ENCODE data around the gene CALML3. TPM values are rescaled to one million over a fixed set of nuclear protein-coding genes. Genes with fewer than 3 reads are reported as not detected.

The CALML3 gene
- total and polyA plus RNA-seq, 4 donors = 0.10 to 0.13 TPM; not detected in 2

- 91 to 94% methylated on average over 17 of the region's 17 CpGs for WGBS, 2 donors
- Histone ChIP-seq H3K4me1 (ENCODE audit: control insufficient read depth in 1 of 2, insufficient read depth in 2 of 2, low read length in 2 of 2) (peaks cover 0 to 1% of the 10 kb centered on the region in 2 donors), H3K4me3 (ENCODE audit: low read length in 2 of 2) (no peak overlapping the region), H3K36me3 (ENCODE audit: control insufficient read depth in 1 of 2, insufficient read depth in 2 of 2, low read length in 1 of 2) (no peaks in the 10 kb centered on the region), H3K9me3 (ENCODE audit: control insufficient read depth, low read length) (no peaks in the 10 kb centered on the region), H3K27ac (ENCODE audit: low read depth in 1 of 2, low read length in 2 of 2) (no peak overlapping the region), H3K27me3 (ENCODE audit: control insufficient read depth in 1 of 2, insufficient read depth in 2 of 2, low read length in 1 of 2) (no peaks in the 10 kb centered on the region)
- intact Hi-C loops (cut with DNase I) = loop anchor here in 1 of 2 donors (5.0 kb wide), 1 partner anchor 33 kb away; no protein-coding TSS in a partner anchor
- DNase-seq (peak; percentile 31 to 37), ATAC-seq (ENCODE audit: low FRiP score) (no peak)
These were observed 39.9 kb downstream of the CALML3 start for GRCh38 chr10:5564537-5565204.

- Histone ChIP-seq H3K4me1 (ENCODE audit: control insufficient read depth in 1 of 2, insufficient read depth in 2 of 2, low read length in 2 of 2) (peaks cover 0 to 1% of the 10 kb centered on the region in 2 donors), H3K4me3 (ENCODE audit: low read length in 2 of 2) (no peak overlapping the region), H3K36me3 (ENCODE audit: control insufficient read depth in 1 of 2, insufficient read depth in 2 of 2, low read length in 1 of 2) (no peaks in the 10 kb centered on the region), H3K9me3 (ENCODE audit: control insufficient read depth, low read length) (no peaks in the 10 kb centered on the region), H3K27ac (ENCODE audit: low read depth in 1 of 2, low read length in 2 of 2) (no peak overlapping the region), H3K27me3 (ENCODE audit: control insufficient read depth in 1 of 2, insufficient read depth in 2 of 2, low read length in 1 of 2) (no peaks in the 10 kb centered on the region)
- WGBS, 2 donors = 91 to 98% methylated on average over 8 of the region's 8 CpGs
- intact Hi-C loops (cut with DNase I) = no loop called here
- DNase-seq = peak in 1 of 2 donors; percentile 56
- no peak for ATAC-seq (ENCODE audit: low FRiP score)
These were observed 40.4 kb downstream of the CALML3 start for GRCh38 chr10:5565205-5565545.

- intact Hi-C loops (cut with DNase I) = no loop called here
- 86 to 91% methylated on average over 23 of the region's 23 CpGs for WGBS, 2 donors
- Histone ChIP-seq H3K27ac (ENCODE audit: low read depth in 1 of 2, low read length in 2 of 2) (no peak overlapping the region), H3K27me3 (ENCODE audit: control insufficient read depth in 1 of 2, insufficient read depth in 2 of 2, low read length in 1 of 2) (no peaks in the 10 kb centered on the region), H3K4me1 (ENCODE audit: control insufficient read depth in 1 of 2, insufficient read depth in 2 of 2, low read length in 2 of 2) (no peaks in the 10 kb centered on the region), H3K36me3 (ENCODE audit: control insufficient read depth in 1 of 2, insufficient read depth in 2 of 2, low read length in 1 of 2) (no peaks in the 10 kb centered on the region), H3K4me3 (ENCODE audit: low read length in 2 of 2) (no peak overlapping the region), H3K9me3 (ENCODE audit: control insufficient read depth, low read length) (no peaks in the 10 kb centered on the region)
- peak; percentile 38 to 47 for DNase-seq
- ATAC-seq (ENCODE audit: low FRiP score) = no peak
These were observed 41.2 kb downstream of the CALML3 start for GRCh38 chr10:5565671-5566581.

GRCh38 chr10:5566614-5567013 lies 41.9 kb downstream of the CALML3 start:
- DNase-seq = no peak
- Histone ChIP-seq H3K4me1 (ENCODE audit: control insufficient read depth in 1 of 2, insufficient read depth in 2 of 2, low read length in 2 of 2) (no peaks in the 10 kb centered on the region), H3K9me3 (ENCODE audit: control insufficient read depth, low read length) (no peaks in the 10 kb centered on the region), H3K27me3 (ENCODE audit: control insufficient read depth in 1 of 2, insufficient read depth in 2 of 2, low read length in 1 of 2) (no peaks in the 10 kb centered on the region), H3K36me3 (ENCODE audit: control insufficient read depth in 1 of 2, insufficient read depth in 2 of 2, low read length in 1 of 2) (no peaks in the 10 kb centered on the region), H3K4me3 (ENCODE audit: low read length in 2 of 2) (no peak overlapping the region), H3K27ac (ENCODE audit: low read depth in 1 of 2, low read length in 2 of 2) (no peak overlapping the region)
- 87 to 90% methylated on average over 3 of the region's 3 CpGs for WGBS, 2 donors
- intact Hi-C loops (cut with DNase I) = no loop called here
- ATAC-seq (ENCODE audit: low FRiP score) = no peak

GRCh38 chr10:5567477-5567876 lies 42.7 kb downstream of the CALML3 start:
- H3K27me3 ChIP-seq (ENCODE audit: control insufficient read depth in 1 of 2, insufficient read depth in 2 of 2, low read length in 1 of 2) = no peaks in the 10 kb centered on the region
- H3K36me3 ChIP-seq (ENCODE audit: control insufficient read depth in 1 of 2, insufficient read depth in 2 of 2, low read length in 1 of 2) = no peaks in the 10 kb centered on the region
- no peak overlapping the region for H3K27ac ChIP-seq (ENCODE audit: low read depth in 1 of 2, low read length in 2 of 2)
- intact Hi-C loops (cut with DNase I) = no loop called here
- H3K4me3 ChIP-seq (ENCODE audit: low read length in 2 of 2) = no peak overlapping the region
- no peaks in the 10 kb centered on the region for H3K4me1 ChIP-seq (ENCODE audit: control insufficient read depth in 1 of 2, insufficient read depth in 2 of 2, low read length in 2 of 2)
- no peaks in the 10 kb centered on the region for H3K9me3 ChIP-seq (ENCODE audit: control insufficient read depth, low read length)
- DNase-seq (no peak), ATAC-seq (ENCODE audit: low FRiP score) (no peak)
- 89 to 91% methylated on average over 2 of the region's 2 CpGs for WGBS, 2 donors

- no peaks in the 10 kb centered on the region for H3K27me3 ChIP-seq (ENCODE audit: control insufficient read depth in 1 of 2, insufficient read depth in 2 of 2, low read length in 1 of 2)
- no peaks in the 10 kb centered on the region for H3K36me3 ChIP-seq (ENCODE audit: control insufficient read depth in 1 of 2, insufficient read depth in 2 of 2, low read length in 1 of 2)
- H3K4me3 ChIP-seq (ENCODE audit: low read length in 2 of 2) = no peak overlapping the region
- 93 to 94% methylated on average over 2 of the region's 2 CpGs for WGBS, 2 donors
- ATAC-seq (ENCODE audit: low FRiP score) (no peak), DNase-seq (no peak)
- no peak overlapping the region for H3K27ac ChIP-seq (ENCODE audit: low read depth in 1 of 2, low read length in 2 of 2)
- no peaks in the 10 kb centered on the region for H3K4me1 ChIP-seq (ENCODE audit: control insufficient read depth in 1 of 2, insufficient read depth in 2 of 2, low read length in 2 of 2)
- H3K9me3 ChIP-seq (ENCODE audit: control insufficient read depth, low read length) = no peaks in the 10 kb centered on the region
- intact Hi-C loops (cut with DNase I) = no loop called here
These were observed 44.2 kb downstream of the CALML3 start for GRCh38 chr10:5568984-5569383.

- Histone ChIP-seq H3K27ac (ENCODE audit: low read depth in 1 of 2, low read length in 2 of 2) (no peak overlapping the region), H3K4me1 (ENCODE audit: control insufficient read depth in 1 of 2, insufficient read depth in 2 of 2, low read length in 2 of 2) (no peaks in the 10 kb centered on the region), H3K4me3 (ENCODE audit: low read length in 2 of 2) (no peak overlapping the region), H3K9me3 (ENCODE audit: control insufficient read depth, low read length) (no peaks in the 10 kb centered on the region), H3K36me3 (ENCODE audit: control insufficient read depth in 1 of 2, insufficient read depth in 2 of 2, low read length in 1 of 2) (no peaks in the 10 kb centered on the region), H3K27me3 (ENCODE audit: control insufficient read depth in 1 of 2, insufficient read depth in 2 of 2, low read length in 1 of 2) (no peaks in the 10 kb centered on the region)
- no peak for ATAC-seq (ENCODE audit: low FRiP score)
- no peak for DNase-seq
- intact Hi-C loops (cut with DNase I) = no loop called here
- WGBS, 2 donors = 83 to 87% methylated on average over 2 of the region's 2 CpGs
These were observed 44.8 kb downstream of the CALML3 start for GRCh38 chr10:5569568-5569967.

GRCh38 chr10:5570007-5570655 lies 45.4 kb downstream of the CALML3 start:
- Histone ChIP-seq H3K9me3 (ENCODE audit: control insufficient read depth, low read length) (no peaks in the 10 kb centered on the region), H3K27ac (ENCODE audit: low read depth in 1 of 2, low read length in 2 of 2) (no peak overlapping the region), H3K36me3 (ENCODE audit: control insufficient read depth in 1 of 2, insufficient read depth in 2 of 2, low read length in 1 of 2) (no peaks in the 10 kb centered on the region), H3K4me1 (ENCODE audit: control insufficient read depth in 1 of 2, insufficient read depth in 2 of 2, low read length in 2 of 2) (no peaks in the 10 kb centered on the region), H3K4me3 (ENCODE audit: low read length in 2 of 2) (no peak overlapping the region), H3K27me3 (ENCODE audit: control insufficient read depth in 1 of 2, insufficient read depth in 2 of 2, low read length in 1 of 2) (no peaks in the 10 kb centered on the region)
- ATAC-seq (ENCODE audit: low FRiP score) (peak; percentile 45), DNase-seq (peak; percentile 37 to 63)
- intact Hi-C loops (cut with DNase I) = no loop called here
- 86 to 91% methylated on average over 24 of the region's 24 CpGs for WGBS, 2 donors
